IMR-90 (cell line): Measurements from ENCODE around the gene RER1. TPM values are rescaled to one million over a fixed set of nuclear protein-coding genes. Genes with fewer than 3 reads are reported as not detected.

Experiments used
- ATAC-seq: fragments of 200-7000 bp; cut with Tn5 transposase; 2 replicates; pipeline ENCODE4 v1.9.1; 2020; ENCODE audit warnings: low read depth, mild to moderate bottlenecking, moderate library complexity
- BruUV-seq: library from RNA; stranded (reverse); fragments of 400-500 nt; replicated peaks from 2 replicates; lab custom pipeline; 2021; lab: Mats Ljungman, UMichigan
- CTCF ChIA-PET: fragments of 300-600 bp; formaldehyde crosslinking; extraction: SDS; loops from one replicate; lab custom pipeline; 2021; ENCODE audit warnings: antibody characterized with exemption; lab: Yijun Ruan, JAX
- POLR2A ChIA-PET: fragments of 300-600 bp; sonication (Branson Sonifier 250); formaldehyde crosslinking; loops from one replicate; lab custom pipeline; 2022; ENCODE audit warnings: antibody characterized with exemption; ENCODE audit not compliant: unreplicated experiment; lab: Charles Lee
- DNase-seq: peaks from one replicate; pipeline ENCODE4 v3.0.0; 2013
- H2AFZ ChIP-seq: replicated peaks from 2 replicates; pipeline ENCODE3; 2013; ENCODE audit warnings: low read length, mild to moderate bottlenecking; ENCODE audit not compliant: poor library complexity
- H2AK5ac ChIP-seq: 2 replicates; pipeline ENCODE4 v1.6.1; 2013; ENCODE audit warnings: low read depth, low read length, inconsistent platforms
- H2AK9ac ChIP-seq: replicated peaks from 2 replicates; pipeline ENCODE3; 2013; ENCODE audit warnings: mild to moderate bottlenecking, low read depth, low read length, moderate library complexity; ENCODE audit not compliant: poor library complexity
- H2BK120ac ChIP-seq: 2 replicates; pipeline ENCODE4 v1.6.1; 2013; ENCODE audit warnings: low read depth, low read length, inconsistent platforms
- H2BK15ac ChIP-seq: 3 replicates; pipeline ENCODE4 v1.6.1; 2013; ENCODE audit warnings: low read depth, low read length, inconsistent platforms
- H2BK20ac ChIP-seq: 2 replicates; pipeline ENCODE4 v1.6.1; 2013; ENCODE audit warnings: low read depth, mild to moderate bottlenecking, inconsistent platforms, low read length, moderate library complexity
- H2BK5ac ChIP-seq: 2 replicates; pipeline ENCODE4 v1.6.1; 2013; ENCODE audit warnings: mild to moderate bottlenecking, low read depth, low read length, inconsistent platforms; ENCODE audit not compliant: poor library complexity, severe bottlenecking
- H3K14ac ChIP-seq: replicated peaks from 2 replicates; pipeline ENCODE4 v1.6.1; 2013; ENCODE audit warnings: low read depth, low read length, inconsistent platforms
- H3K18ac ChIP-seq: 2 replicates; pipeline ENCODE4 v1.6.1; 2013; ENCODE audit warnings: low read depth, low read length, control low read depth
- H3K23ac ChIP-seq: 2 replicates; pipeline ENCODE4 v1.6.1; 2013; ENCODE audit warnings: low read depth, low read length, inconsistent platforms
- H3K27ac ChIP-seq: 2 replicates; pipeline ENCODE4 v1.5.1; 2013; ENCODE audit warnings: mild to moderate bottlenecking, control low read depth, low read length; ENCODE audit not compliant: insufficient read depth
- H3K27me3 ChIP-seq: 2 replicates; pipeline ENCODE4 v1.6.1; 2013; ENCODE audit warnings: low read length; ENCODE audit not compliant: control insufficient read depth, insufficient read depth
- H3K36me3 ChIP-seq: 2 replicates; pipeline ENCODE4 v1.6.1; 2013; ENCODE audit warnings: low read length, mixed read lengths; ENCODE audit not compliant: control insufficient read depth, insufficient read depth
- H3K4ac ChIP-seq: 2 replicates; pipeline ENCODE4 v1.6.1; 2013; ENCODE audit warnings: low read depth, low read length, inconsistent platforms
- H3K4me1 ChIP-seq: 2 replicates; pipeline ENCODE4 v1.6.1; 2013; ENCODE audit warnings: low read length, mixed read lengths; ENCODE audit not compliant: control insufficient read depth, insufficient read depth
- H3K4me2 ChIP-seq: 2 replicates; pipeline ENCODE4 v1.6.1; 2013; ENCODE audit warnings: low read depth, mild to moderate bottlenecking, control low read depth, low read length, moderate library complexity
- H3K4me3 ChIP-seq: 2 replicates; pipeline ENCODE4 v1.5.1; 2013; ENCODE audit warnings: low read depth, mild to moderate bottlenecking, control low read depth, low read length, moderate library complexity; ENCODE audit not compliant: insufficient read depth
- H3K56ac ChIP-seq: 2 replicates; pipeline ENCODE4 v1.6.1; 2013; ENCODE audit warnings: low read length, inconsistent platforms; ENCODE audit not compliant: insufficient read depth; ENCODE audit errors: extremely low read depth
- H3K79me1 ChIP-seq, 2 experiments: 2 replicates each; pipeline ENCODE4 v1.6.1; 2013; ENCODE audit warnings: low read length in 2 of 2, inconsistent platforms in 1 of 2, low read depth in 1 of 2
- H3K9ac ChIP-seq: 2 replicates; pipeline ENCODE4 v1.6.1; 2013; ENCODE audit warnings: low read depth, low read length, control low read depth
- H3K9me1 ChIP-seq: 2 replicates; pipeline ENCODE4 v1.6.1; 2013; ENCODE audit warnings: low read length, inconsistent platforms; ENCODE audit not compliant: insufficient read depth
- H3K9me3 ChIP-seq: 2 replicates; pipeline ENCODE4 v1.6.1; 2013; ENCODE audit warnings: low read length; ENCODE audit not compliant: control insufficient read depth, insufficient read depth
- H4K20me1 ChIP-seq: 2 replicates; pipeline ENCODE4 v1.6.1; 2013; ENCODE audit warnings: low read length, inconsistent platforms; ENCODE audit not compliant: insufficient read depth
- H4K5ac ChIP-seq: 2 replicates; pipeline ENCODE4 v1.6.1; 2013; ENCODE audit warnings: mild to moderate bottlenecking, low read depth, low read length, control low read depth
- H4K8ac ChIP-seq, 2 experiments: 2 replicates each; pipeline ENCODE4 v1.6.1; 2013; ENCODE audit warnings: low read depth in 2 of 2, low read length in 2 of 2, control low read depth in 1 of 2, inconsistent platforms in 1 of 2
- H4K91ac ChIP-seq: 2 replicates; pipeline ENCODE4 v1.6.1; 2013; ENCODE audit warnings: low read depth, low read length, inconsistent platforms; ENCODE audit not compliant: insufficient read depth
- BHLHE40 ChIP-seq: fragments of 150-350 bp; IDR thresholded peaks from 2 replicates; pipeline ENCODE4 v1.6.1; 2016; ENCODE audit warnings: mild to moderate bottlenecking, low read depth, low read length
- CEBPB ChIP-seq: IDR thresholded peaks from 2 replicates; pipeline ENCODE4 v1.6.1; 2012; ENCODE audit warnings: low read depth, low read length, improper control_type of control experiment
- CHD1 ChIP-seq: IDR thresholded peaks from 2 replicates; pipeline ENCODE4 v1.6.1; 2012; ENCODE audit warnings: low read depth, low read length, improper control_type of control experiment
- ELK1 ChIP-seq: fragments of 150-350 bp; IDR thresholded peaks from 2 replicates; pipeline ENCODE4 v1.6.1; 2016; ENCODE audit warnings: low read depth, mild to moderate bottlenecking, low read length, moderate library complexity, borderline replicate concordance
- FOS ChIP-seq: fragments of 150-350 bp; IDR thresholded peaks from 2 replicates; pipeline ENCODE4 v1.6.1; 2016; ENCODE audit warnings: low read depth, low read length
- MAFK ChIP-seq: IDR thresholded peaks from 2 replicates; pipeline ENCODE4 v1.6.1; 2012; ENCODE audit warnings: low read depth, low read length, improper control_type of control experiment
- MAZ ChIP-seq: IDR thresholded peaks from 2 replicates; pipeline ENCODE4 v1.6.1; 2012; ENCODE audit warnings: low read depth, mild to moderate bottlenecking, low read length, improper control_type of control experiment, moderate library complexity, borderline replicate concordance
- MXI1 ChIP-seq: IDR thresholded peaks from 2 replicates; pipeline ENCODE4 v1.6.1; 2012; ENCODE audit warnings: low read depth, mild to moderate bottlenecking, low read length, moderate library complexity, borderline replicate concordance
- NFE2L2 ChIP-seq: fragments of 150-350 bp; IDR thresholded peaks from 2 replicates; pipeline ENCODE4 v1.6.1; 2016; ENCODE audit warnings: low read depth, mild to moderate bottlenecking, low read length
- RAD21 ChIP-seq: IDR thresholded peaks from 2 replicates; pipeline ENCODE4 v1.6.1; 2012; ENCODE audit warnings: low read length, improper control_type of control experiment
- RCOR1 ChIP-seq: IDR thresholded peaks from 2 replicates; pipeline ENCODE4 v1.6.1; 2012; ENCODE audit warnings: mild to moderate bottlenecking, low read length, improper control_type of control experiment; ENCODE audit not compliant: insufficient replicate concordance
- RFX5 ChIP-seq: IDR thresholded peaks from 2 replicates; pipeline ENCODE4 v1.8.0; 2012; ENCODE audit warnings: low read depth, mild to moderate bottlenecking, low read length, moderate library complexity
- SMC3 ChIP-seq: fragments of 150-350 bp; IDR thresholded peaks from 2 replicates; pipeline ENCODE4 v1.6.1; 2016; ENCODE audit warnings: low read depth, mild to moderate bottlenecking, antibody characterized with exemption, low read length, moderate library complexity
- WGBS, 2 experiments: methylation state at CpG; one replicate each; pipeline versions ENCODE4 v1.1.5 to v1.1.7; 2013; ENCODE audit warnings: missing lambda C conversion rate in 2 of 2; ENCODE audit not compliant: insufficient read length in 1 of 2; ENCODE audit errors: extremely low coverage in 2 of 2; 5-methylcytosine and 5-hydroxymethylcytosine counted together
- dilution Hi-C: fragments of 300-500 bp; cut with HindIII; formaldehyde crosslinking; loops from one replicate; pipeline ENCODE4 v1.14.3; 2018; ENCODE audit warnings: low sequenced_read_pairs; ENCODE audit not compliant: unreplicated experiment
- in situ Hi-C: fragments of 300-500 bp; cut with MboI; formaldehyde crosslinking; loops from 3 replicates; pipeline ENCODE4 v1.14.3; 2019; ENCODE audit warnings: low sequenced_read_pairs, inconsistent platforms, mixed read lengths
- intact Hi-C: fragments of 100-400 bp; cut with micrococcal nuclease; formaldehyde crosslinking; loops from 2 replicates; pipeline ENCODE4 v1.10.0; 2022
- polyA plus RNA-seq, 3 experiments: library from polyadenylated mRNA; depleted of rRNA; stranded (reverse); fragments of >200 nt; gene quantifications; 2 replicates each; pipeline ENCODE4 v1.2.3, GENCODE V29; 2012; ENCODE audit warnings: low replicate concordance in 1 of 3
- total RNA-seq: library from RNA; depleted of rRNA; stranded (reverse); fragments of >200 nt; gene quantifications from 2 replicates; pipeline ENCODE4 v1.2.3, GENCODE V29; 2012
- TF ChIP-seq, protein P1 (sequence below): conservative IDR thresholded peaks from 2 replicates; pipeline ENCODE4 v1.5.1; 2012; ENCODE audit warnings: mild to moderate bottlenecking, low read depth, low read length, improper control_type of control experiment

The RER1 gene
- total and polyA plus RNA-seq, 2 of the 4 experiments (the other 2 are of a cell fraction), result 47.1 to 240 TPM

DNA sequence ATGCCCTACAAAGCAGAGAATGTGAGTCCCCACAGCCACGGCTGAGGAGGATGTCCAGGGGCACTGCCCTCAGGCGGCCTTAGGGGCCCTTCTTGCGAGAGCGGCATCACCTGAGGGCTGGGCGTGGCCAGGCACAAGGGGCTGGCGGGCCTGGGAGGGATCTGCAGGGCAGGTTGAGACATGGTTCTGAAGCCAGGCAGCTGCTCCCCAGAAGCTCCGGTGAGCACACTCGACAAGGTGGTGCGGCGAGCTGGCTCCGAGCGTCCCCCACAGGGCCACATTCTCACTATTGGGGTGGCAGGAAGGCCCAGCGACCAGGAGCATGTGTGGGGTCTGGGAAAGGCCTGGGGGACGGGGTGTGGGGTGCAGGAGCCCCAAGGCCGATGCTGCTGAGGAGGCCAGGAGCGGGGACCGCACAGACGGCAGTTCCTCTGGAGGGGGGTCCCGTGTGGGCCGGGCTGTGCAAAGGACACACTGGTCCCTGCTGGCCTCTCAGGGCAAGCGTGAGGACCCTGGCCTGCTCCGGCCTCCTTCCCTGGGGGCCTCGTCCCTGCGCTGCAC is 47.4 kb upstream of the RER1 start:
- no peak overlapping the region for H3K23ac ChIP-seq
- no peak overlapping the region for H3K18ac ChIP-seq
- ATAC-seq, result no peak
- H2BK20ac ChIP-seq, result no peak overlapping the region
- no peak overlapping the region for H2BK15ac ChIP-seq
- no peak overlapping the region for H2BK120ac ChIP-seq
- in situ Hi-C loops (no loop called here), intact Hi-C loops (no loop called here), dilution Hi-C loops (no loop called here)
- H4K5ac ChIP-seq, result no peak overlapping the region
- H4K20me1 ChIP-seq, result no peaks in the 10 kb centered on the region
- POLR2A ChIA-PET, result no interaction called here
- no peak overlapping the region for H2AFZ ChIP-seq
- H4K91ac ChIP-seq, result no peak overlapping the region
- TF ChIP-seq SMC3 (no peak), RFX5 (no peak), CEBPB (no peak), BHLHE40 (no peak), MAZ (no peak), CHD1 (no peak), RCOR1 (no peak), NFE2L2 (no peak), ELK1 (no peak), MAFK (no peak), FOS (no peak), MXI1 (no peak), RAD21 (no peak)
- TF ChIP-seq, protein P1, sequence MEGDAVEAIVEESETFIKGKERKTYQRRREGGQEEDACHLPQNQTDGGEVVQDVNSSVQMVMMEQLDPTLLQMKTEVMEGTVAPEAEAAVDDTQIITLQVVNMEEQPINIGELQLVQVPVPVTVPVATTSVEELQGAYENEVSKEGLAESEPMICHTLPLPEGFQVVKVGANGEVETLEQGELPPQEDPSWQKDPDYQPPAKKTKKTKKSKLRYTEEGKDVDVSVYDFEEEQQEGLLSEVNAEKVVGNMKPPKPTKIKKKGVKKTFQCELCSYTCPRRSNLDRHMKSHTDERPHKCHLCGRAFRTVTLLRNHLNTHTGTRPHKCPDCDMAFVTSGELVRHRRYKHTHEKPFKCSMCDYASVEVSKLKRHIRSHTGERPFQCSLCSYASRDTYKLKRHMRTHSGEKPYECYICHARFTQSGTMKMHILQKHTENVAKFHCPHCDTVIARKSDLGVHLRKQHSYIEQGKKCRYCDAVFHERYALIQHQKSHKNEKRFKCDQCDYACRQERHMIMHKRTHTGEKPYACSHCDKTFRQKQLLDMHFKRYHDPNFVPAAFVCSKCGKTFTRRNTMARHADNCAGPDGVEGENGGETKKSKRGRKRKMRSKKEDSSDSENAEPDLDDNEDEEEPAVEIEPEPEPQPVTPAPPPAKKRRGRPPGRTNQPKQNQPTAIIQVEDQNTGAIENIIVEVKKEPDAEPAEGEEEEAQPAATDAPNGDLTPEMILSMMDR, result no peak
- no peaks in the 10 kb centered on the region for H3K9me3 ChIP-seq
- CTCF ChIA-PET, result no interaction called here
- H3K4me2 ChIP-seq, result no peak overlapping the region
- H3K27me3 ChIP-seq, result no peaks in the 10 kb centered on the region; the same call in 1 of the 2 replicates
- H3K27ac ChIP-seq, result no peak overlapping the region
- no peaks in the 10 kb centered on the region for H3K4me1 ChIP-seq
- no peak for DNase-seq
- no peak overlapping the region for H4K8ac ChIP-seq
- no peak overlapping the region for H2AK5ac ChIP-seq
- no peak overlapping the region for H3K4me3 ChIP-seq
- H3K4ac ChIP-seq, result no peak overlapping the region
- H3K9ac ChIP-seq, result no peak overlapping the region
- no peak overlapping the region for H2AK9ac ChIP-seq
- BruUV-seq, result no TSS peak
- H3K9me1 ChIP-seq, result no peaks in the 10 kb centered on the region
- WGBS, 2 experiments, result 87% methylated on average over 15 of the region's 24 CpGs; no CpG with 5 or more reads in 1 of the 2 experiments
- H3K14ac ChIP-seq, result no peak overlapping the region
- no peaks in the 10 kb centered on the region for H3K79me1 ChIP-seq
- H3K36me3 ChIP-seq, result no peaks in the 10 kb centered on the region
- H2BK5ac ChIP-seq, result no peak overlapping the region
- no peak overlapping the region for H3K56ac ChIP-seq
